Measurements from ENCODE around the gene ANKRD18B. TPM values are rescaled to one million over a fixed set of nuclear protein-coding genes. Genes with fewer than 3 reads are reported as not detected.

ANKRD18B gene
- 1 to 10 TPM; 5.7 to 5.9 TPM for total RNA-seq

DNA sequence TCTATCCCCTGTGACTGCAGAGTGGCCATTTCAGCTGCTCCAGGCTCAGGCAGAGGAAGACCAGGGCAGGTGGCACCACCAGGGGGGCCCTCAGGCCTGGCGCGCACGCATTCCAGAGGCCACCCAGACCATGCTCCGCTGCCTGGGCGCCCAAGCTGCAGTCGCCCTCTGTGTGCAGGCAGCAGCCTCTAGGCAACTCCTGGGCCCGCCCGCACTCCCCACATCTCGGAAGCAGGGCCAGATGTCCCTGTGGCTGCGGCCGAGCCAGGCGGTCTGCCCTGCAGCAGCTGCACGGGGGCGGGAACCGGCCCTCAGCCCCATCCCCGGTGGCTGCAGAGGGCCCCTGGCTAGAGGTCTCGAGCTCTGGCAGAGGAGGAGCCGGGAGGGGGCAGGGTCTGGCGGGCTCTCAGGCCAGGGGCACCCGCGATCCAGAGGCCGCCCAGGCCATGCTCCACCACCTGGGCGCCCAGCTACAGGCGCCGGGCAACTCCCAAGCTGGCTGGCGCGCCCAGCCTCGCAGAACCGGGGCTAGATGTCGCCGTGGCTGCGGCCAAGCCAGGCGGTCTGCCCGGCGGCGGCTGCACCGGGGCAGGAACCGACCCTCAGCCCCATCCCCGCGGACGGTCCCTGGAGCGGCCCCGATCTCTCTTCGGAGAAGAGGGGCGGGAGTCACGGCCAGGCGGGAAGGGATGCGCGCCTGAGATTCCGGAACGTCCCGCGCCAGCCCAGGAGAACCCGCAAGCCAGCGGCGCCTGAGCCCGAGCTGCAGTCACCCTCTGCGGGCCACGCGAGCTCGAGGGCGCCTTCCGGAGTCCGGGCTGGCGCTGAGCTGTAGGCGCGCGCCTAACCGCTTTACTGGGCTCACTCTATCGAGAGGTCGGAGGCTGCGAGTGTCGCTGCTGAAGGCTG is at the start of gene ANKRD18B:
Gene ANKRD18B (plus strand): TSS at position 855 of the 909 bp plus-strand sequence. CDS start 239 bp downstream, outside the sequence.

Small RNA genes lying within 50 kb of the gene (small RNA-seq; reads per million reads assigned to genes)
- gene AL139008.1 (0 reads per million in 2 donors), gene PRSS3P4 (0 reads per million in 2 donors)

Other genes with a start within 250 kb of the ANKRD18B start
- 10 to 100 TPM; 19.3 to 22.4 TPM for gene NFX1, start 233.7 kb upstream of the ANKRD18B start, total RNA-seq
- under 1 TPM in 1 of 2 donors, not detected in 1; under 0.01 TPM for gene AQP7, start 121.7 kb upstream of the ANKRD18B start, total RNA-seq
- 1 to 10 TPM in 1 of 2 donors, not detected in 1; 1.0 TPM for gene AQP3, start 76.7 kb upstream of the ANKRD18B start, total RNA-seq
- gene NOL6, start 50.3 kb upstream of the ANKRD18B start, total RNA-seq: 10 to 100 TPM; 32.0 to 56.9 TPM

Measured in melanocyte of skin (primary cell).